GM10248 (cell line): ENCODE measurements around the gene UGT1A7.
"Not testable (repeated sequence)": the region's sequence is repeated elsewhere in the genome, so short reads cannot be mapped to it uniquely, and the experiment has no call there.

Source experiments
- CTCF ChIA-PET: fragments of 300-600 bp; sonication (Branson Sonifier 250); formaldehyde crosslinking; extraction: SDS; loops from one replicate; lab custom pipeline; 2021; ENCODE audit warnings: antibody characterized with exemption; lab: Yijun Ruan, JAX
- POLR2A ChIA-PET: fragments of 350-650 bp; sonication (Branson Sonifier 250); formaldehyde crosslinking; extraction: SDS; loops from one replicate; lab custom pipeline; 2020; ENCODE audit warnings: antibody characterized with exemption; lab: Yijun Ruan, JAX
- DNase-seq: peaks from one replicate; pipeline ENCODE4 v3.0.0; 2012; ENCODE audit errors: extremely low spot score
- CTCF ChIP-seq: IDR thresholded peaks from 2 replicates; pipeline ENCODE4 v1.5.1; 2012; ENCODE audit warnings: mild to moderate bottlenecking, low read depth; ENCODE audit errors: extremely low read depth, missing control alignments, control extremely low read depth

The UGT1A7 gene

GRCh38 chr2:233681521-233682099 lies at the start of gene UGT1A7:
TSS of gene UGT1A7 (plus strand) at chr2:233681901. CDS start at chr2:233681938, 37 bp downstream.
- DNase-seq, result no peak
- POLR2A ChIA-PET, result no interaction called here
- TF ChIP-seq CTCF, result no peak
- CTCF ChIA-PET, result no interaction called here

- CTCF ChIA-PET, POLR2A ChIA-PET, DNase-seq: not testable (repeated sequence)
Measured at GRCh38 chr2:233636306-233636705, 45.4 kb upstream of the UGT1A7 start, which contains the start of gene UGT1A10. TSS of gene UGT1A10 (plus strand) at chr2:233636448. CDS start at chr2:233636523, 75 bp downstream.

- no peak for DNase-seq
- CTCF ChIA-PET, result no interaction called here
- POLR2A ChIA-PET, result no interaction called here
- TF ChIP-seq CTCF, result no peak
Measured at GRCh38 chr2:233638836-233639235, 42.9 kb upstream of the UGT1A7 start.

GRCh38 chr2:233639860-233640259 lies 41.8 kb upstream of the UGT1A7 start:
- CTCF ChIA-PET, result no interaction called here
- no peak for DNase-seq
- no peak for TF ChIP-seq CTCF
- POLR2A ChIA-PET, result no interaction called here

- peak; percentile 13 for TF ChIP-seq CTCF
- DNase-seq, result no peak
- CTCF ChIA-PET, result no interaction called here
- POLR2A ChIA-PET, result no interaction called here
Measured at GRCh38 chr2:233643128-233643527, 38.6 kb upstream of the UGT1A7 start.

GRCh38 chr2:233646033-233646432 lies 35.7 kb upstream of the UGT1A7 start:
- DNase-seq, POLR2A ChIA-PET, CTCF ChIA-PET: not testable (repeated sequence)

- POLR2A ChIA-PET, result no interaction called here
- CTCF ChIA-PET, result no interaction called here
- no peak for TF ChIP-seq CTCF
- DNase-seq, result no peak
Measured at GRCh38 chr2:233650981-233651380, 30.7 kb upstream of the UGT1A7 start.

- ChIA-PET POLR2A (no interaction called here), CTCF (no interaction called here)
- DNase-seq, result no peak
- TF ChIP-seq CTCF, result no peak
Measured at GRCh38 chr2:233651430-233651829, 30.3 kb upstream of the UGT1A7 start.
